DMS 273 (cell line): ENCODE measurements around the gene SIRT2.
A peak's percentile ranks its signal among the peaks of the same experiment; 100 is the strongest.
"Not testable (repeated sequence)": the region's sequence is repeated elsewhere in the genome, so short reads cannot be mapped to it uniquely, and the experiment has no call there.

Experiments used
- DNase-seq: peaks from one replicate; lab custom pipeline; 2025; ENCODE audit not compliant: unreplicated experiment; lab: John Stamatoyannopoulos, UW

SIRT2 gene

DNA sequence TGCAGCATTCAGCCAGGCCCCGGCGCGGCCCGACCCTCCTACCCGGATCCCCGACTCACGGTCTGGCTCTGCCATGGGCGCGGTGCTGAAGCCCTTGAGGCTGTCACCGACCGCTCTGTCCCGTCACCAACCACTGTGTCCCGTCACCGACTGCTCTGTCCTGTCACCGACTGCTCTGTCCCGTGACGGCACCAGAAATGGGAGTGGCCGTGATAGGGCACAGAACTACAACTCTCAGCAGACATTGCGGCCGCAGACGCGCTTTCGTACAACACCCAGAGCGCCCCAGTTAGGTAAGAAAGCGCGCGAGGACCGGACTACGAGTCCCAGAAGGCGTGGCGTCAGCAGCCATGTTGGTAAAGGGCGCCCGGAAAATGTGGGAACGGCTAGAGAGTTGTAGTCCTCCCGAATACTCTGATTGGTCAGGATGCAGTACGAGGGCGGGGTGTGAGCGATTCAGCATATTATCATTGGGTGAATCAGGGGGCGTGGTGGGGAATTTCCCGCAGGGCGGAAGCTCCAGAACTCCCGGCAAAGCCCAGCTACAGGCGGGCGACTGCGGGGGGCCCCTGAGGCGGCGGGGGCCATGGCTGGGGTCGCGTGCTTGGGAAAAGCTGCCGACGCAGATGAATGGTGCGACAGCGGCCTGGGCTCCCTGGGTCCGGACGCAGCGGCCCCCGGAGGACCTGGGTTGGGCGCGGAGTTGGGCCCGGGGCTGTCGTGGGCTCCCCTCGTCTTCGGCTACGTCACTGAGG is at the start of gene SIRT2, which contains the start of gene NFKBIB:
Gene SIRT2 (minus strand): TSS at position 172 of the 755 bp plus-strand sequence. CDS start 97 bp downstream, at position 75.
Gene NFKBIB (plus strand): TSS at position 523 of the 755 bp plus-strand sequence. CDS start 64 bp downstream, at position 587.
- peak; percentile 100 for DNase-seq

DNA sequence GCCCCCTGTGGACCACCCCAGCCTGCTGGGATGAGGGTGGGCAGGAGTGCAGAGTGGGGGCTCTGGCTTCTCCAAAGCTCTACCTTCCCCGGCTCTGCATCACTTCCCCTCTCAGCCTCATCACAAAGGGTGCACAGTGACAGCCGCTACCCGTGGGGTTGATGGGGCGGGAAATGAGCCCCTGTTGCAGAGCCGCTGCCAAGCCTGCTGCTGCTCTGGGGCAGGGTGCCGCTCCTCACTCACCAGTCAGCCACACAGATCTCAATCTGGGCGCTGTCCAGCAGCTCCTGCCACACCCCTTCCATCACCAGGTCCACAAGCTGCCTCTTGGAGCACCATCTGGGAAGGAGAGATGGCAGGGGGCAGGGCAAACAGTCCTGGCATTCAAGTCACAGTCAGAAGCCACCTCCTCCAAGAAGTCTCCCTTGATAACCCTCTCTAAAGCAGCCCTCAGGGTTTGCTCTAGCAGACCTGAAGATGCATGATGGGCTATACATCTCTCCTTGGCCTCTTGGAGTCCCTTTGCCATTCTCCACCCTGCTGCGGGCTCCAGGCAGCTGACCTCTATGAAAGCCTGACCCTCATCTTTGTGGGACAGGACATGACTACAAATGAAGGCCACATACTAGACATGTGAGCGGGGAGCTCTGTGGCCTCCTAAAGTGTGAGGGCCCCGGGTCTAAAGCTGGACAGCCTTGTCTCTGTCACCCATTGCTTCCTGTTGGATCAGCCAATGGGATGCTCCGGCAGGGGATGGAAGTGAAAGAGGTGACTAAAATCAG is 47.0 kb upstream of the SIRT2 start:
- peak; percentile 75 for DNase-seq

GRCh38 chr19:38945562-38946228 is 46.3 kb upstream of the SIRT2 start:
- DNase-seq, result no peak

DNA sequence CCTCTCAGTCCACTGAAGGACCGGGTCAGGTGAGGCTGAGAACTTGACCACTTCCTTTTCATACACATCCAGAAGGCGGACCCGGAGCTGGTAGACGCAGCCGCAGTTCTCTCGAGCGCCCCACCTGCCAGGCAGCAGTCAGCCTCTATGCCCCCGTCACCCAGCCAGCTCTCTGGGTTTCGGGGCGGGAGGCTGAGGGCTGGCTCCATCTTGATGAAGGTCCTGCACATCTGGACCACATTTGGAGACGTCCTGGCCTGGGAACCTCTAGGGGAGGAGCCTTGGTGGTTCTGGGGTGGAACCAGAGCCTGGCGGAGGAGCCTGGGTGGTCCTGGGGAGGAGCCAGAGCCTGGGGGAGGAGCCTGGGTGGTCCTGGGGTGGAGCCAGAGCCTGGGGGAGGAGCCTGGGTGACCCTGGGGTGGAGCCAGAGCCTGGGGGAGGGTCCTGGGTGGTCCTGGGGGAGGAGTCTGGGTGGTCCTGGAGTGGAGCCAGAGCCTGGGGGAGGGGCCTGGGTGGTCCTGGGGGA is 45.6 kb upstream of the SIRT2 start:
- no peak for DNase-seq

GRCh38 chr19:38942471-38943181 is 43.2 kb upstream of the SIRT2 start:
- DNase-seq, result no peak

DNA sequence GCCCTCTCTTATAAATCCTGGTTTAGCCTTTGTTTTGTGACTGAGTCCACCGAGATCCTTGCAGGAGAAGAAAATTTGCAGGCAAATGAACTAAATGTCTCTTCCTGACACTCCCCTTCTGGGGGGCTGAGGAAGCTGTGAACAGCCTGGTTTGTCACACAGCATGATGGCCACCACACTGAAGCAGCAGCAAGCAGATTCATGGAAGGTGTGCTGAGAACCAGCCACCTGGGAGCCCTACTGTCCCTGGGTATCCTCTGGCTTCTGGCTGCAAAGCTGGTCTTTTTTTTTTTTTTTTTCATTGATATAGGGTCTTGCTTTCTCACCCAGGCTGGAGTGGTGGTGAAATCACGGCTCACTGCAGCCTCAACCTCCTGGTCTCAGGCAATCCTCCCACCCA is 42.6 kb upstream of the SIRT2 start:
- DNase-seq, result no peak

GRCh38 chr19:38941466-38941865 is 42.0 kb upstream of the SIRT2 start:
- DNase-seq, result not testable (repeated sequence)

DNA sequence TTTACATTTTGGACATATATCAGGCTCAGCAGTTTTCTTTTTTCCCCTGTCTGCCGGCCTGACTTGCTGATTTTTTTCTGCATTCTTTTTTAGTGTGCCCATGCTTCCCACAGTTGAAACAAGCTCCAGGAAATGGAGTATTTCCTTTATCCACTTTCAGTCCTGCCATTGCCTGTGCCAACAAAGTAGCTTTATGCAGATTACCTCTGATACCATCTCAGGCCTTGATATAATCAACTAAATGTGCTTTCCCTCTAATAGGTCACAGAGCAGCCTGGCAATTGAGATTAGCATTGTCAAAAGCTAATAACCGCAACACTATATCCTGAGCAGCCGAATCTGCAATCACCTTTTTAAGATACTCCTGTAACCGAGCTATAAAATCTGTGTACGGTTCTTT is 40.5 kb upstream of the SIRT2 start:
- no peak for DNase-seq

DNA sequence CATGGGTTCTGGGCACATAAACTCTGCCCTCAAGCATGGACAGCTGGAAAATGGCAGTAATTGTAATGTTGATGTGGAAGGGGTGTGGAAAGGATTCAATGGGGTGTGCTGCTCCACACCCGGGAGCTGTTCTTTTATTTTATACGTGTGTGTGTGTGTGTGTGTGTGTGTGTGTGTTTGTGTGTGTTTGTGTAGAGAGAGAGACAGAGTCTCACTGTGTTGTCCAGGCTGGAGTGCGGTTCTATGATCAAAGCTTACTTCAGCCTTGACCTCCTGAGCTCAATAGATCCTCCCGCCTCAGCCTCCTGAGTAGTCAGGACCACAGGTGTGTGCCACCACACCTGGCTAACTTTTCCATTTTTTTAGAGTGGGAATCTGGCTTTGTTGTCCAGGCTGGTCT is 34.1 kb upstream of the SIRT2 start:
- DNase-seq, result no peak

GRCh38 chr19:38932425-38933179 is 33.2 kb upstream of the SIRT2 start:
- peak; percentile 47 for DNase-seq

- no peak for DNase-seq
Observed at GRCh38 chr19:38931521-38931793, 32.0 kb upstream of the SIRT2 start.

DNA sequence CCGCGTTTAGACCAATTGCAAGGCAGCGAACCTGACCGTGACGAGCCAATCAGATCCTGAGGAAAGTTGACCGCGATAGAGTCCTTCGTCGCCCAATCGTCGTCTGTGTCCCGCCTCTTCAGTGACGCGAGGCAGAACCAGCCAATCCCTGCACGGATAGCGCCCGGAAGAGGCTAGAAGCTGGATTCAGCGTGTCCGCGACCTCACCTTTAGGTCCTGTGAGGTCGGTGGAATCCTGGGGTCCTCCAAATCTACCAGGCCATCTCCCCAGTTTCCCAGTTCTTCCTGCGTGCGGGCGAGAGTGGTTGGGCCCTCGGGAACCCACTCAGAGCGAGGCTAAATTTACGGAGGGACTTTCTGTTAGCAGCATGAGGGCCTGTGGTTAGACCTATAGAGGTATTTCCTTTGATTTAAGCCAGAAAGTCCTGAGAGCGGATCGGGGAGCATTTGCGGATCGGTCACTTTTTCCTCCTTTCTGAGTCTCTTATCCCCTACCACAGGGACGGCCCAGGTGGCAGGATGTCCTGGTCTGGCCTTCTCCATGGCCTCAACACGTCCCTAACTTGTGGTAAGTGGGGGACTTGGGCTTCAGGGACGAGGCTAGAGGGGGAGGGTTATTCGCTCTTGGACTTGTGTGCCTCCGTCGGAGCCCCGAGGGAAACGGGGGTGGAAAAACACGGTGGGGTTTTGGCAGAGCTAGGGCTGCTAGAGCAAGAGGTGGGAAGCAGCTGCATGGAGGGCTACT is 31.5 kb upstream of the SIRT2 start, which contains the start of gene MRPS12:
Gene MRPS12 (plus strand): TSS at position 169 of the 745 bp plus-strand sequence. CDS start 351 bp downstream, at position 520.
- peak; percentile 100 for DNase-seq

GRCh38 chr19:38929929-38930775 is 30.7 kb upstream of the SIRT2 start, which contains the start of gene SARS2:
Gene SARS2, minus strand, starts transcription at chr19:38930763. Its CDS starts 27 bp downstream, at chr19:38930736.
- DNase-seq, result peak; percentile 97

DNA sequence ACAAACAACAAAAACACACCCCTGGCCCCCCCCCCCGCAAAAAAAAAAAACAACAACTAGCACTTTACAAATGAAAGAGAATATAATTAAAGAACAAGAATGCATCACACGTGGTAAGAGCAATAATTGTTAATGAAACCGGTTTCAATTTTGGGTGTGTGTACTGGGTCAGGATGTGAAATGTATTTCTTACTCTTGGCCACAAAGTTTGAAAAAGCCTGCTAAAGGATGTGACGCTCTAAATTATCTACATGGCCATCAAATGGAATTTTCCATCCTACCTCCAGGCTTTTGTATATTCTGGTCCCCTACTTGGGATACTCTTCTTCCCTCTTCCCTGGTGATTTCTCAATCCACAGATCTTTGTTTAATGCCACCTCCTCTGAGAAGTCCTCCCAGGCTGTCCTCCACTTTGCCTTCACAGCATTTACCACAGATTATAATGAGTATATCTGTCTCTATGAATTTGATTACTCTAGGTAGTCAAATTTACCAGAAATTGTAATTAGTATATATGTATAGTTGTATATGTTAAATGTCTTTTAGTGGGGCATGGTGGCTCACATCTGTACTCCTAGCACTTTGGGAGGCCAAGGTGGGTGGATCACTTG is 29.1 kb upstream of the SIRT2 start:
- DNase-seq, result no peak

DNA sequence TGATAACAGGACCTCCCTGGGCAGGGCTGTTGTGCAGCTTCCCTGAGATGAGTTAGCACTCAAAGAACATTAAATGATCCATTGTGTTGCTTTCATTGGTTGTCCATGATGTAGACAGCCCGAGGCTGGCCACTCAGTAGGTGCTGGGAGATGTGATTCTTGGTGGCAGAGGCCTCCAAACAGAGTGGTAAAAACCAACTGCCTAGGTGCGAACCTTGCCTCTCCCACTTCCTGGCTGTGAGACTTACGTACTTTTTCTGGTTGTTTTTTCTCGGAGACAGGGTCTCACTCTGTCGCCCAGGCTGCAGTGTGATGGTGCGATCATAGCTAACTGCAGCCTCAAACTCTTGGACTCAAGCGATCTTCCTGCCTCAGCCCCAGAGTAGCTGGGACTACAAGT is 25.0 kb upstream of the SIRT2 start:
- no peak for DNase-seq

DNA sequence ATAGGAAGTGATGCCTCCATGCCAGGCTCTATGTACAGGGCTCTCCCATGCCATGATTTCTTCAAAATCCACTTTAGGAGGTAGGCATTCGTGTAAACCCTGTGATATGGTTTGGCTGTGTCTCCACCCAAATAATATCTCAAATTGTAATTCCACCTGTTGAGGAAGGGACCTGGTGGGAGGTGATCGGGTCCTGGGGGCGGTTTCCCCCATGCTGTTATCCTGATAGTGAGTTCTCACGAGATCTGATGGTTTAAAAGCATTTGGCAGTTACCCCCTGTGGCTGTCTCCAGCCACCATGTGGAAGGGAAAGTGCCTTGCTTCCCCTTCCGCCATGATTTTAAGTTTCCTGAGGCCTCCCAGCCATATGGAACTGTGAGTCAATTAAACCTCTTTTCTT is 23.1 kb upstream of the SIRT2 start:
- no peak for DNase-seq

DNA sequence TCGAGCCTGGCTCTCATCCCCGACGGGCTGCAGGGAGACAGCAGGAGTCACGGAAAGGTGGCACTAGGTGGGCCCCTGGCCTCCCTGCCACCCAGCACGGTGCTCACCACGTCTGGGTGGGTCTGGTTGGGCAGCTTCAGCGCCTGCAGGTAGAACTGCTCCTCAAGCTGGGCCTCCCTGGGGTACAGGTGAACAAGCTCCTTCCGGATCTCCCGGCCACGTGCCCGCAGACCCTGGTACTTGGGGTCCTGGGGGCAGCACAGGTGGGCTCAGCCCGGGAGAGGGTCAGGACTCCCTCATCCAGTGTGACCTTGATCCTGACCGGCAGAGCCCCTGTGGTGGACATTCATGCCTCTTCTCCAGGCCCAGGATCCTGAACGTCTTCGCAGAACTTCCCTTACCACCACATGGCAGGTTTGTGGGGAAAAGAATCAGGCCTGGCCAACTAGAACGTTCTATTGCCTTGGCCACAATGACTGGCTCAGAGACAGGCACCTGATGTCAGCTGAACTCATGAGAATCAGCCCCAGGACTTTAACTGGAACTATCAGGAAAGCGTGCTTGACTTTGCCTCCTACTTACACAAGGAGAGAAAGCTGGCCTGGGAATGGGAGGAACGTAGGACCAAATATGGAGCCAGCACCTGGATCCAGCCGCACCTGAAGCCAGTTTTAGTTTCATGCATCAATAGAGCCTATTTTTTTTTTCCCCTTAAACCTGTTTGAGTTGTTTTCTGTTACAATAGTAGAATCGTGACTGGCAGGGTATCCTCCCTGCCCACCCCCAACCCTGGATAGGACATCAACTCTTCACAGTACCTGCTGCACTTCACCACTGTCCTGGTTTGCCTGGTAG is 22.2 kb upstream of the SIRT2 start:
- DNase-seq, result no peak
